Stimulated activated CD8-positive, alpha-beta memory T cell treated with anti-CD3 and anti-CD28 coated beads, Interleukin-12 subunit alpha, Interleukin-12 subunit beta, amount 100 ng/mL, for 24 hours (primary cell): ENCODE data around the gene DNAH2.
"Not testable (repeated sequence)": the region's sequence is repeated elsewhere in the genome, so short reads cannot be mapped to it uniquely, and the experiment has no call there.

Experiments
- DNase-seq: peaks from one replicate; pipeline ENCODE4 v3.0.0-alpha.2; 2020; ENCODE audit errors: extremely low read depth

The DNAH2 gene

GRCh38 chr17:7774055-7774521 lies 56.5 kb downstream of the DNAH2 start:
- DNase-seq, result no peak

GRCh38 chr17:7775051-7775450 lies 57.5 kb downstream of the DNAH2 start:
- DNase-seq, result no peak

GRCh38 chr17:7777017-7777416 lies 59.5 kb downstream of the DNAH2 start:
- no peak for DNase-seq

- DNase-seq, result no peak
These were observed 63.2 kb downstream of the DNAH2 start for GRCh38 chr17:7780736-7781135.

- no peak for DNase-seq
These were observed 63.9 kb downstream of the DNAH2 start for GRCh38 chr17:7781429-7781828.

- DNase-seq, result no peak
These were observed 64.7 kb downstream of the DNAH2 start for GRCh38 chr17:7782240-7782639.

GRCh38 chr17:7786866-7787265 lies 69.3 kb downstream of the DNAH2 start:
- DNase-seq, result no peak

- DNase-seq, result no peak
These were observed 71.6 kb downstream of the DNAH2 start for GRCh38 chr17:7789131-7789530.

- no peak for DNase-seq
These were observed 72.6 kb downstream of the DNAH2 start for GRCh38 chr17:7790150-7790549.

GRCh38 chr17:7792611-7793010 lies 75.1 kb downstream of the DNAH2 start:
- DNase-seq, result no peak

- DNase-seq, result no peak
These were observed 76.6 kb downstream of the DNAH2 start for GRCh38 chr17:7794075-7794663.

- no peak for DNase-seq
These were observed 80.4 kb downstream of the DNAH2 start for GRCh38 chr17:7797976-7798375.

- DNase-seq, result no peak
These were observed 81.3 kb downstream of the DNAH2 start for GRCh38 chr17:7798839-7799238.

- no peak for DNase-seq
These were observed 86.4 kb downstream of the DNAH2 start for GRCh38 chr17:7803981-7804380.

- DNase-seq, result no peak
These were observed 89.0 kb downstream of the DNAH2 start for GRCh38 chr17:7806587-7806986.

- no peak for DNase-seq
These were observed 89.7 kb downstream of the DNAH2 start for GRCh38 chr17:7807206-7807605.

GRCh38 chr17:7809086-7809790 lies 91.7 kb downstream of the DNAH2 start:
- no peak for DNase-seq

- DNase-seq, result not testable (repeated sequence)
These were observed 92.3 kb downstream of the DNAH2 start for GRCh38 chr17:7809791-7810343.

- no peak for DNase-seq
These were observed 93.7 kb downstream of the DNAH2 start for GRCh38 chr17:7811251-7811650.

GRCh38 chr17:7814969-7815368 lies 97.4 kb downstream of the DNAH2 start:
- no peak for DNase-seq

- no peak for DNase-seq
These were observed 99.5 kb downstream of the DNAH2 start for GRCh38 chr17:7816926-7817642.

GRCh38 chr17:7817643-7817964 lies 100.1 kb downstream of the DNAH2 start:
- no peak for DNase-seq

- DNase-seq, result no peak
These were observed 100.5 kb downstream of the DNAH2 start for GRCh38 chr17:7818026-7818425.
